VCaP (cell line): ENCODE data around the gene TRPM2.
"Not testable (repeated sequence)": the region's sequence is repeated elsewhere in the genome, so short reads cannot be mapped to it uniquely, and the experiment has no call there.

Source experiments
- H3K27ac ChIP-seq: fragments of 450-650 bp; 2 replicates; pipeline ENCODE4 v1.5.1; 2017
- TF ChIP-seq, protein P1 (sequence below): fragments of 450-650 bp; conservative IDR thresholded peaks from 2 replicates; pipeline ENCODE4 v1.5.1; 2017; ENCODE audit warnings: mild to moderate bottlenecking, moderate library complexity

Gene TRPM2

DNA sequence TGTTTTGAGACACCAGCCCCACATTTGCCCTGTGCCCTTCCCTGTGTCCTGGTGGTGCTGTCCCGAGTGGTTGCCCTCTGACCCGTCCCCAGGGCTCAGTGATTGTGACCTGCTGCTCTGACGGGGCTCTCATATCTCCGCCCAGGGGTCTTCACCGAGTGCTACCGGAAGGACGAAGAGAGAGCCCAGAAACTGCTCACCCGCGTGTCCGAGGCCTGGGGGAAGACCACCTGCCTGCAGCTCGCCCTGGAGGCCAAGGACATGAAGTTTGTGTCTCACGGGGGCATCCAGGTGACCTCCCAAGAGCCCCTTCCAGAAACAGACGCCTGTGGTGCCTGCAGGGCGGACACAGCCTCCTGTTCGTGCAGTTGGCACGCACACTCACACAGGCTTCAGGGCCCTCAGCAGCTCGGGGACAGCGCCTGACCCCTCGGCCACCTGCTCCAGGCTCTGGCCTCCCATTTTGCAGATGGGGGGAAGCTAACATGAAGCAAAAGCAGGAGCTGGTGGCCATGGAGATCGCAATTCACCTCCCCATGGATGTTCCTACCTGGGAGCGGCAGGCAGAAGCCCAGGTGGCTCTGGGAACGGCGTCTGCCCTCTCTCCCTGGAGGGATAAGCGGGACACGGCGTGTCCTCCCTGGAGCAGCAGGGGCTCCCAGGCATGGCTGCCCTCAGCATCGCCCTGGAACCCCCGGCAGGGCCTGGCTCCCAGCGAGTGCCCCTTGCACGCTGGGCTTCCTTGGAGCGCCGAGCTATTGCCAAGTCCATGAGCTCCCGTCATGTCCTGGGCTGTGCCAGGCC, 45.9 kb downstream of the TRPM2 start:
- TF ChIP-seq, protein P1, sequence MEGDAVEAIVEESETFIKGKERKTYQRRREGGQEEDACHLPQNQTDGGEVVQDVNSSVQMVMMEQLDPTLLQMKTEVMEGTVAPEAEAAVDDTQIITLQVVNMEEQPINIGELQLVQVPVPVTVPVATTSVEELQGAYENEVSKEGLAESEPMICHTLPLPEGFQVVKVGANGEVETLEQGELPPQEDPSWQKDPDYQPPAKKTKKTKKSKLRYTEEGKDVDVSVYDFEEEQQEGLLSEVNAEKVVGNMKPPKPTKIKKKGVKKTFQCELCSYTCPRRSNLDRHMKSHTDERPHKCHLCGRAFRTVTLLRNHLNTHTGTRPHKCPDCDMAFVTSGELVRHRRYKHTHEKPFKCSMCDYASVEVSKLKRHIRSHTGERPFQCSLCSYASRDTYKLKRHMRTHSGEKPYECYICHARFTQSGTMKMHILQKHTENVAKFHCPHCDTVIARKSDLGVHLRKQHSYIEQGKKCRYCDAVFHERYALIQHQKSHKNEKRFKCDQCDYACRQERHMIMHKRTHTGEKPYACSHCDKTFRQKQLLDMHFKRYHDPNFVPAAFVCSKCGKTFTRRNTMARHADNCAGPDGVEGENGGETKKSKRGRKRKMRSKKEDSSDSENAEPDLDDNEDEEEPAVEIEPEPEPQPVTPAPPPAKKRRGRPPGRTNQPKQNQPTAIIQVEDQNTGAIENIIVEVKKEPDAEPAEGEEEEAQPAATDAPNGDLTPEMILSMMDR, result no peak
- no peak overlapping the region for H3K27ac ChIP-seq

DNA sequence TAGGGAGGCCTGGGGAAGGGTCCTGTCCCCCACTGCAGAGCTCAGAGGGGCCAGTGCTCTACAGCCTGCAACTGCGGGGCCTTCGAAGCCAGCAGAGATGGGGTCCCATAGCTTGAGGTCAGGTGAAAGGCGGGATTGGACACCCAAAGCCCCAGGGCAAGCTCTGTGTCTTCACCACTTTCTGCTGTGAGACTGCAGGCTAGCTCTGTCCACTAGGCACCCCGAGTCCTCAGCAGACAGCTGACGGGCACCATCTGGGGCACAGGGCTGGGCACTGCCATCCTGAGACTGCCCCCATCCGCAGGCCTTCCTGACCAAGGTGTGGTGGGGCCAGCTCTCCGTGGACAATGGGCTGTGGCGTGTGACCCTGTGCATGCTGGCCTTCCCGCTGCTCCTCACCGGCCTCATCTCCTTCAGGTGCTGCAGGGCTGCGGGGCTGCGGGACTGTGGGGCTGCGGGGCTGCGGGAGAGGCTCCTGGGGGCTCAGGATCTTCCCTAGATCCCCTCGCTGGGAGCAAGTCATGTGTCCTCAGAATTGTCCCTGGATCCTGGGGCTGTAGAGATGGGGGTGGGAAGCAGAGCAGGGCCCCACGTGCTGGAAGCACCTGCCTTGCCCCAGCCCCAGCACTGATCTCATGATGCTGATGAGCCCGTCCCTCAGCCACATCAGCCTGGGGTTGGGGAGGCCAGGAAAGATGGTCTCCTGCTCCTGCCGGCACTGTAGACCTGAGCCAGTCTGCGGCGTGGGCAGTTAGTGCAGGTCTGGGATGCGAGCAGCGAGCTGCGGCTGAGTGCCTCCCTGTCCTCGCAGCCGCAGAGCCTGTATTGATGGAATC, 46.8 kb downstream of the TRPM2 start:
- no peak overlapping the region for H3K27ac ChIP-seq
- TF ChIP-seq, protein P1, result no peak

DNA sequence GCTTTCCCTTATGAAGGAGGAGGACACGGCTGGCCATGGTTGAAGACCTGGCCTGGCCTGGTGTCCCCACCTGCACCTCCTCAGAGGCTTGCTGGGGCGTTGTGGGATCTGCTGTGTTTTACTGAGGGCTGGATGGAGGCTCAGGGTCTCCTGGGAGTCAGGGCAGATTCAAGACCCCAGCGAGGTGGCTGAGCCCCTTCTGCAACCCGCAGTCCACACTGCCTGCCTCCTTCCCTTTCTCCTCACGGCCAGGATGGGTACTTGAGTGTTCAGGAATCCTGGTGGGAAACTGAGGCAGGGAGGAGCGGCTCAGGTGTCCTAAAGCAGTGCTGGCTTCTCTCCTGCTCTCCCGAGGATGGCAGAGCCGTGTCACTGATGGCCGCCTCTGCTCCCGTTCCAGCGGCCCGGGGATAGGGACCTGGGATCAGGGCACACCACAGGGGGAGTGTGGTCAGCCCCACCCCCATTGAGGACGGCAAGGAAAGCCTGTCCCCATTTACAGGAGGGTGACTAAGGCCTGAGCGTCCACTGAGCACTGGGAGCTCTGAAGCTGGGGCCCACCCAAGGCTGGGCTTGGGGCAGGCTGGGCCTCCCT, 47.5 kb downstream of the TRPM2 start:
- no peak overlapping the region for H3K27ac ChIP-seq
- TF ChIP-seq, protein P1, result no peak

DNA sequence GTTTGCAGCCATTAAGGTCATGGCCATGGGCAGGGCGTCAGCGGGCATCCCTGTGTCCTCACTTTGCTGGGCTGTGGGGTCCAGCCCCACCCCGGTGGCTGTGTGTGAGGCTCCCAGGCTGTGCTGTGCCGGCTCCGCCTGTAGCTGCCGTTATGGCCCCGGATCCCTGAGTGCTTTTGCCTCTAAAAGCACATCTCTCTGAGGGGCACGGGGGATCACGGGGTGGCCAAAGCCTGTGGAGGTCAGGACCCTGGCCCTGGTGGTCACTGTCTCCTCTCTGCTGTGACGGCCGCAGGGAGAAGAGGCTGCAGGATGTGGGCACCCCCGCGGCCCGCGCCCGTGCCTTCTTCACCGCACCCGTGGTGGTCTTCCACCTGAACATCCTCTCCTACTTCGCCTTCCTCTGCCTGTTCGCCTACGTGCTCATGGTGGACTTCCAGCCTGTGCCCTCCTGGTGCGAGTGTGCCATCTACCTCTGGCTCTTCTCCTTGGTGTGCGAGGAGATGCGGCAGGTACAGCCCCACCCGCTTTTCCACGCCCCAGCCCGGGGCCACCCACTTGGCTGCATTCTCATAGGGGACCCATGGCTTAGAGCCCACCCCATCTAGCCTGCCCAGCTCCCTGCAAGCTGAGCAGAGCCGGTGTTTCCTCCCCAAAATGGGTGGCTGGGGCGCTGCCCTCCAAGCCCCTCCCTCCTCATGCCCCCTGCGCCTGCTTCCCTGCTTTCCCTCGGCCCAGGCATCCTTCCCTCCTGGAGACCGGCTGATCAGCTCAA, 48.2 kb downstream of the TRPM2 start:
- TF ChIP-seq, protein P1, result no peak
- H3K27ac ChIP-seq, result no peak overlapping the region

DNA sequence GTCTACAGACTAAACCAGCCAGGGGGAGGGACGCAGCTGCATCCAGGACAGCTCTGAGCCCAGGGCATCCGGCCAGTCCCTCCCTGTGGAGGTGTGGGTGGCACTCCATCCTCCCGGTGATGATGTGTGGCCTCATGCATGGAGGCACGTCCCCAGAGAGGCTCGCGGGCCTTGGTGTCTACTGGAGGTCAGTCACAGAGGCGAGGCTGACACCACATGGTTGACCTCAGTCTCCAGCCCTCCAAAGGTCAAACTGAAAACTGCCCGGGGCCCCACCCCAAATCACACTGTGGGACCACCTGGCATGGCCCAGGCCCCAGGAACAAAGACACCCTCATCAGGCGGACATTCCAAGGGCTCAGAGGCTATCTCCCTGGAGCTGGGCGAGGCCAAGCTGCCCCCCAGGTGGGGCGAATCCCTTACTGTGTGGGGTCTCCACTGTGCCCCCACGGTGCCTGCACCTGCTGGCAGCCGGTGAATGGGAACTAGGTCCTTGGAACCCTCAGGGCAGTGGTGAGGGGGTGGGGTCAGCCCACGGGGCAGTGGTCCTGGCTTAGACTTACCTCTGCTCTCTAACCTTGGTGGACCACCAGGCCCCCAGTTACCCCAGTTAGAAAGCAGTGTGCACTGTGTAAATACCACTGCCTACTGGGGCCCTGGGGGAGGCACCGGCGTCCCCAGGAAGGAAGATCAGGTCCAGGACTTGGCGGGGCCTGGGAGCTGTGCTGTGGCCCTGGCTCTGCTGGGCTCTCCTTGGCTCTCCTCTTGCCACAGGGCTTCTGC, 49.1 kb downstream of the TRPM2 start:
- TF ChIP-seq, protein P1, result no peak
- no peak overlapping the region for H3K27ac ChIP-seq

DNA sequence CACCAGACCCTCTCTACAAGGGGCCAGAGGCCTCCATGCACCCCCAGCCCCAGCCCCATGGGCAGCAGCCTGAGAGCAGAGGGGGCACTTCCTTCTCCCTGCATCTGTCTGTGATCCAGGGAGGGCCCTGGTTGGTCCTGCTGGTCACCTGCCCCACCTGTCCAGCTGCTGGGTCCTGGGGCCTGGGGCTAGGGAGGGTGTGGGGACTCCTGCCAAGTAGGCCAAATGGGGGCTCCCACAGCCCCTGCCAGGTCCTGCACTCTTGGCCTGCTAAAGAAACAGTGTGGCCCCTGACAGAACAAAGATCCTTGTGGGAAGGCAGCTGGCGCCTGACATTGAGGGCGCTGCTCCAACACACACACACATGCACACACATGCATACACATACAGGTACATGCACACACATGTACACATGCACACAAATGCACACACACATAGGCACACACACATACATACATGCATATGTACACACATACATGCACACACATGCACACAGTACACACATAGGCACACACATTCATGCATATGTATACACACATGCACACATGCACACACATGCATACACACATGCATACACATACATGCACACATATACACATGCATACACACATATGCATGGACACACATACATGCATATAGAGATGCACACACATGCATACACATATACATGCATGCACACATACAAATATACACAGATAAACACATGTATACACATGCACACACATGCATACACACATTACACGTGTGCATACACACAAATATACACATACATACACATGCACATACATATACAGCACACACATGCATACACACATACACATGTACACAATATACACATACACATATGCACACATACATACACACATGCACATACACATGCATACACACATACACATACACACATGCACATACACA, 49.9 kb downstream of the TRPM2 start:
- TF ChIP-seq, protein P1, result no peak
- no peak overlapping the region for H3K27ac ChIP-seq

DNA sequence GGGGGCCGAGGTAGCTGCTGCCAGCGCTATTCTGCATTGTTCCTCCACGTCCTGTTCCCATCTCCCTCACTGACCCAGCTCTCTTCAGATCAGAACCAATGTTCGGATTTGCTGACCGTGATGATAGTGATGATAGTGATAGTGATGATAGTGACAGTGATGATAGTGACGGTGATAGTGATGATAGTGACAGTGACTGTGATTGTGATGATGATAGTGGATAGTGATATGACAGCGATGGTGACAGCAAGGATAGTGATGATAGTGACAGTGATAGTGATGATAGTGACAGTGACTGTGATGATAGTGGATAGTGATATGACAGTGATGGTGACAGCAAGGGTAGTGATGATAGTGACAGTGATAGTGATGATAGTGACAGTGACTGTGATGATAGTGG, 51.1 kb downstream of the TRPM2 start:
- not testable (repeated sequence) for H3K27ac ChIP-seq
